Breast epithelium (tissue), 3 donors: ENCODE data around the gene FCHO2.

Experiments used
- CTCF ChIP-seq, 3 donors: fragments of 450-650 bp; IDR thresholded peaks; one replicate each; pipeline ENCODE4 v1.5.1; 2016 to 2017; ENCODE audit warnings: antibody characterized with exemption in 3 of 3, mild to moderate bottlenecking in 3 of 3, moderate library complexity in 3 of 3
- POLR2A ChIP-seq: fragments of 450-650 bp; IDR thresholded peaks from one replicate; pipeline ENCODE4 v1.6.1; 2016; ENCODE audit warnings: antibody characterized with exemption, mild to moderate bottlenecking, moderate library complexity
- POLR2AphosphoS5 ChIP-seq, 3 donors: sonication (generic); formaldehyde crosslinking; IDR thresholded peaks; one replicate each; pipeline ENCODE4 v1.6.1; 2017; ENCODE audit warnings: antibody characterized with exemption in 3 of 3

DNA sequence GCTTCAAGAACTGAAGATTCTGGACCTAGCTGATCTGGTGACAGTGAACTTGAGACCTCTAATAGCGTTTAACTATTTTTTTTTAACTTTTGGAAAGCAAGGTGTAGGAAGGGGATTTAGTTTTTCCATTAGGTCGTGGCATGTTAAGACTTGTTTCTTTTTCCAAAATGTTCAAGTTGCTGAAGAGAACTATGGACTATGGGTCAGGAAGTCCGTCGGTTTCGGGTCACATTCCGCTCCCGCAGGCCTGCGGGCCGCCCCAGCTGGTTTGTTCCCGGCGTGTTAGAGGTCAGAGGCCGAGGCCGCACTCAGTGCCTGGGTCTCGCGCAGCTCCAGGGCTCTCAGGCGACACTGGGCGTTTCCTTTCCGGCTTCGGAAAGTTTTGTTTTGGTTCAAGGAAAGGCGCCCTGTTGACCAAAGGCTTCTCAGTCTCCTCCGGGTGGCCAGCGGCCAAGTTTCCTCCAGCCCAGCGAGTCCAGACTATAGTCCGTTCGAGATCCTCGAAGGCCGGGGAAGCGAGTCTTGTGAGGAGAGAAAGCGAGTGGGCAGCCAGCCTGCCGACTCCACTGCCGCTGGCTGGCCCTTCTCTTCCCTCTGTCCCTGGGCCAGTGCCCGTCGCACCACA lies 586 bp upstream of the FCHO2 start:
- TF ChIP-seq CTCF (IDR thresholded peaks at IDR 0.05), result no peak
- no peak for TF ChIP-seq POLR2A
- no peak for TF ChIP-seq POLR2AphosphoS5 (IDR thresholded peaks at IDR 0.05)
